ENCODE results near the gene SKI. TPM values are rescaled to one million over a fixed set of nuclear protein-coding genes. Genes with fewer than 3 reads are reported as not detected.

The SKI gene
- total RNA-seq, 2 donors from 2014 or later: 104 to 111 TPM

DNA sequence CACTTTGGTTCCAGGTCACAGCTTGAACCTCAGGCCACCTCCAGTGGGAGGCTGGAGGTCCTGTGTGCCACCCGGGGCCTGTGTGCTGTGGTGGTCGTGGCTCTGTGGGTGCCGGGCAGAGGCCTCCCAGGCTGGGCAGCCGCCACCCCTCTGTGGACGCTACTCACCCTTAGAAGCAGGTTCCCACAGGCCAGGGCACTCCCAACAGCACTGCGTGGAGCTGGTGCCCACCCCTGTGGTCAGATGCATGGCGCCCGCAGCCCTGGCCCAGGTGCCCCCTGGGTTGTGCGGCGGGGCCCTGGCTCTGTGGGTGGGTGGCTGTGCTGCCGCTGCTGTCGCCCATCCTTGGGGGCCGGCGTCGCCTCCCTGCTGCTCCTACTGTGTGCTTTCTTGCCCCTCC, 39.7 kb downstream of the SKI start:
- intact Hi-C loops (cut with DNase I): no loop called here
- no peak for DNase-seq (ENCODE audit: low spot score)

DNA sequence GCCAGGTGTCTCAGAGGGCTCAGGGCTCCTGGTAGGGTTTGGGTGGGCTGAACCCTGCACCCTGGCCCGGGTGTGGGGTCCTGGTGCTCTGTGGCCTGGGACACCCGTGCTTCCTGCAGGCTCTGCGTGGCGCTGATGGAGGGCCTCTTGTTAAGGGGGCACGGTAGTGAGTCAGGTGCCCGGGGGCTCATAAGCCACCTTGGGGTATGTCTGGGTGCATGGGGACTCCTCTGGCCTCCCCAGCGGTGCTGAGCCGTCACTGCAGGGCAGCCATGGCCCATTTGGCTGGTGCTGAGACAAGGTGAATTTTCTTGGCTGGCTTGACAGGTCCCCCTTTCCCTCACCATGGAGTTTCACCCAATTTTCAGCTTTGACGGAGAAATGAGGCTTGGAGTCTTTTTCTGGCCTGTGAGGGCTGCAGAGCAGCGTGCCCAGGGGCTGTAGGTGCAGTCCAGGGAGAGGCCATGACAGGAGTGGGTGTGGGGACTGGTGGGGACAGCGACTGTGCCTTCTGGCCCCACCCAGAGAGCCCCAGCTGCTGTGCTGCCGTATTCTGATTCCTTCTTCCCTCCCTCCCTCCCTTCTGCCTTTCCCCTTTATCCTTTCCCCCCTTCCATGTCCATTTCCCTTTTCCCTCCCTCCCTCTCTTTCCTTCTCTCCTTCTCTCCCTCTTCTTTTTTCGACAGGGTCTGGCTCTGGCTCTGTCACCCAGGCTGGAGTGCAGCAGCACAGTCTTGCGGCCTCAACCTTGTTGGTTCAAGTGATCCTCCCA, 40.4 kb downstream of the SKI start:
- intact Hi-C loops (cut with DNase I): no loop called here
- DNase-seq (ENCODE audit: low spot score): no peak

DNA sequence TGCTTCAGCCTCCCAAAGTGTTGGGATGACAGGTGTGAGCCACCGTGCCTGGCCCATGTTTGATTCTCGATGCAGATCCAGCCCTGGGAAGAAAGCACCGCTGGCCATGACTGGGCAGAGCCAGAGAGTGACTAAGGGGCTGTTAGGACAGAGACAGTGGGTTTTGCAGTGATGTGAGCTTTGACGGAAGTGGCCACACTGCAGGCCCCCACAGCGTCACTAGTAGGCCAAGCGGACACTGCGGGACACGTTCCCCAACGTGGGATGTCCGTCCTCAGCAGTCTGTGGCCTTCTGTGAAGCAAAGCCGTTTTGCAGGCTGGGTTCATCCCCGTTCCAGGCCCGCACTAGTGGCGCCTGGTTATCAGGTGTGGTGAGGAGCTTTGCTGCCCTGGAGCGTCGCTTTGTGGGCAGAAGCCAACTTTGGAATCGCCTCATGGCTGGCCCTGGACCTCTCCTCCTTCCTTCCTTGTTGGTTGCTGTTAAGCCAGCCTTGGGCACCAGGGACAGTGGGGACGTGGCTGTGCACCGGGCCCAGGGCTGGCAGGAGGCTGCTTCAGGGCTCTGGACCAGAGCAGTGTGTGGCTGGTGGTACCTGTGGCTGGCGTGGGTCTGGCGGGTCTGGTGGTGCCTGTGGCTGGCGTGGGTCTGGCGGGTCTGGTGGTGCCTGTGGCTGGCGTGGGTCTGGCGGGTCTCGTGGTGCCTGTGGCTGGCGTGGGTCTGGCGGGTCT, 41.2 kb downstream of the SKI start:
- no peak for DNase-seq (ENCODE audit: low spot score)
- intact Hi-C loops (cut with DNase I): no loop called here

DNA sequence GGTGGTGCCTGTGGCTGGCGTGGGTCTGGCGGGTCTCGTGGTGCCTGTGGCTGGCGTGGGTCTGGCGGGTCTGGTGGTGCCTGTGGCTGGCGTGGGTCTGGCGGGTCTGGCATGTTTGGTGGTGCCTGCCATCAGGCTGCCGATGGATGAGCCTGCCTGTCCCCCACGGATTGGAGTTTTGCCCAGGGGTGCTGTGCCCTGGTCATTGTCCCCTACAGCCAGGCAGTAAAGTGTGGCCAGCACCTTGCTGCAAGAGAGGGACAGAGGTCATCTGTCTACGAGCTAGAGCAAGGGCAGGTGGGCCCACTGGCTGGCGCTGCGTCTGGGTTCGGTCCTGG, 41.8 kb downstream of the SKI start:
- intact Hi-C loops (cut with DNase I): loop anchor here in 1 of 2 donors (5.0 kb wide), 1 partner anchor 33 kb away; no protein-coding TSS in a partner anchor

DNA sequence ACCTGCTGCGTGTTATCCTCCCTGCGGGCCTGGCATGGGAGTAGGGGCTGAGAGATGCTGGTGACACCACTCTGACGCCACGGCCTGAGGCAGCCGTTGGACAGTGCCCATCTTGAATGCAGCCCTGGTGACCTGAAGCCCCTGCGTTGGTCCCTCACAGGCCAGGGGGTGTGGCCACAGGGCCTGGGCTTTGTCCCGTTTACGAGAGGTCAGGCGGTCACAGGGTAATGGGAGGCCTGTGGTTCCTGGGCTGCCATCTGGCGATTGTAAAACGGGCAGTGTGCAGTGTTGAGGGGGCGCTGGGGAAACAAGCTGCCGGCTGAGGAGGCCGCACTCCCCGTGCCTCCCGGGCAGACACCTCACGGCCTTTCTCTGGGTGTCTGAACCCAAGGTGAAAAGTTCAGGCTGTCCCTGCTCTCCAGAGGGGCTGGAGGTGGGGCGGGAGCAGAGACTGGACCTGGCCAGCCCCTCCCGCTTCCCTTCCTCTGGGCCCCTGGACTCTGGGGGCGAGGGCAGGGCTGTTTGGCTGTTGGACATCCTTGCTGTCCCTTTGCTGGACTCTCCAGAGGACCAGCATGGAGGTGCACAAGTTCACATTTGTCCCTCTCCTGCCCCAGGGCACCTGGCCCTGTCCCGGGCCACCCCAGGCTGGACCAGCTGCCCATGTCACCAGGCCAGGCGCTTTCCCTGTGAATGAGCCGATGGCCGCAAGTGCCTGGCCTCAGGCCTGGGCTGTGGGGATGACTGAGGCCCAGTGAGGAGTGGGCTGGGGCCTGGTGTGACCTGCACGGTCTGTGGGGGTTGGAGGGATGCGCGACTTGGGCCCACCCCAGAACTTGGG, 42.4 kb downstream of the SKI start:
- no peak for DNase-seq (ENCODE audit: low spot score)
- intact Hi-C loops (cut with DNase I): loop anchor here in 1 of 2 donors (5.0 kb wide), 1 partner anchor 33 kb away; no protein-coding TSS in a partner anchor

More for the DNA sequence above, 41.8 kb downstream of the SKI start:
- DNase-seq (ENCODE audit: low spot score): no peak

DNA sequence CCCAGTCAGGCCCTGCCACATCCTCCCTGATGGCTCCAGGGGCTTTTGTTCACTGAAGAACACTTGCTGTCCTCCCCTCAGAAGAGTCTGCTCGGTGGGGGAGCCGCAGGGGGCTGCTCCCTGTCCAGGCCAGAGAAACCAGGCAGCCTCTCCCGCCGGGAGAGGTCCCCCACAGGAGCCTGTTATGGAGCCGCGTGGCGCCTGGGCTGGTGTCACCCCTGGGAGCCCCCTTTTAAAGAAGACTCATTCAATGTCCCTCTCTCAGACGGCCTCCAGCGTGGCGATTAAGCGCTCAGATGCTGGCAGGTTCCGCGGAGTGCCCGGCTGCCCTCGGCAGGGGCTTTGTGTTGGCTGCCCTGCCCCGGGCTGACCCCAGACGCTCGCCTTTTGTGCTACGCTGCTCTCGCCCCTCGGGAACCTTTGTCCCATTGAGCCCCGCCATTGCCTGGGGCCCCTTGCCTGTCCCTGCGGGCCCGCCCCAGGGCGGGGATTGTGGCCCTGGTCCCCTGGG, 43.1 kb downstream of the SKI start:
- DNase-seq (ENCODE audit: low spot score): no peak
- intact Hi-C loops (cut with DNase I): loop anchor here in 1 of 2 donors (5.0 kb wide), 1 partner anchor 34 kb away; no protein-coding TSS in a partner anchor

DNA sequence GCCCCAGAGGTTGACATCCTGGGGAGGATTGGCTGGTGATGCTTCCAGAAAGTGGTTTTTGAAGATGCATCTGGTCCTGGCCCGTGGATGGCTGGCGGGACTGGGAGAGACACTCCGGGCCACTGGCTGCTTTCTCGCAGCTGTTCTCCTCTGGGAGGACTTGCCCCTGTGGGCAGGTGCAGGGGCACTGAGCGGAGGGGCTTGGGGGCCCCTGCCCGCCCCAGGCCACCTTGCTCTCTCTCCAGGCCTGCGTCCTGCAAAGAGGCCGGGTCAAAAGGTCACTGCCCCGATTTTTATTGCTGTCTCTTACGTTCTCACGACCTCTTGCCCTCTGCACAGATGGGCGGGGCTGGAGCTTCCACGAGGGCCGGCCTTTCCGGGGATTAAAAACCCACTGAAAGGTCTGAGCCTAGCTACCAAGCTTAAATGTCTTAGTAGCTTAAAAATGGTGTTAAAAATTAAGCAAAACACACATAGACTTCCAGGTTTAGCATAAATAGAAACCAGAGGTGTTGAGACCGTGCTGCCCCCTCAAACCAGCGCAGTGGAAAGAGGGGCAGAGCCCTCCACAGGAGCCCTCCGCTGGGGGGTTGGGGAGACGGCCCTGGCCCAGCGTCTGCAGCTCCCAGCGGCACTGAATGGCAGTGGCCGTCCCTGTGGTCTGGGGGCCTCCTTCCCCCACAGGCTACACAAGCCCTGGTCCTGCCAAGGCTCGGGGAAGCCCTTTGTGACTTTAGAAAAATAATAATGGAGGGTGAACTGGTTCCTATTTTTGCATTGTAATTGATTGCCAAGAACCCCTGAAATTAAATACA, 43.9 kb downstream of the SKI start:
- intact Hi-C loops (cut with DNase I): loop anchor here in 1 of 2 donors (5.0 kb wide), 1 partner anchor 35 kb away; no protein-coding TSS in a partner anchor
- DNase-seq (ENCODE audit: low spot score): no peak

DNA sequence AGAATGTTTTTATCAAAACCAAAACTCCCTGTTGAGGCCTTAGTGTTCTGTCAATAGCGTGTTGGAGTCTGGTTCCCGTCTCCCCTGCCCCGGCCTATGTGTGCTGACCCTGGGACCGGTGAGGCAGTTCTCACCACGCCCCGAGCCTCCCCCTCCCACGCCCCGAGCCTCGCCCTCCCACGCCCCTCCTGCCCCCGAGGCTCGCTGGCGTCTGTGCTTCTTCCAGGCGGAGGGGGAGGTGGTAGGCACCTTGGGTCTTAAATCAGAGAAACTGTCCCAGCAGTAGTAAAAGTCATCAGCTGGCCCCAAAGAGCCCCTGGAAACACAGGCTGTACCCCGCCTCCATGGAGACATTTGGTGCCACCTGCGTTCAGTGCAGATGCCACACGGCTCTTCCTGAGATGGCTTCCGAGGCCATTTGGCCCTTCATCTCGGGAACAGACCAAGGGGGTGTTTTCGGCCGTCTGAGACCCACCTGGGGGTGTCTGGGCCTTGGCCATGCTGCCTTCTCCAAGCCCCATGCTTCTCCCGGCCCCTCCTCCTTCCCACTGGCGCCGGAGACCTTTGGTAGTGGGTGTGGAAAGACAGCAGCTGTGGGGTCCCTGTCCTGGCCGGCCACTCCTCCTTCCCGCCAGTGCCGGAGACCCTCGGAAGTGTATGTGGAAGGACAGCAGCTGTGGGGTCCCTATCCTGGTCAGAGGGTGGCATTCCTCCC, 44.7 kb downstream of the SKI start:
- intact Hi-C loops (cut with DNase I): loop anchor here in 1 of 2 donors (5.0 kb wide), 1 partner anchor 36 kb away; no protein-coding TSS in a partner anchor

DNA sequence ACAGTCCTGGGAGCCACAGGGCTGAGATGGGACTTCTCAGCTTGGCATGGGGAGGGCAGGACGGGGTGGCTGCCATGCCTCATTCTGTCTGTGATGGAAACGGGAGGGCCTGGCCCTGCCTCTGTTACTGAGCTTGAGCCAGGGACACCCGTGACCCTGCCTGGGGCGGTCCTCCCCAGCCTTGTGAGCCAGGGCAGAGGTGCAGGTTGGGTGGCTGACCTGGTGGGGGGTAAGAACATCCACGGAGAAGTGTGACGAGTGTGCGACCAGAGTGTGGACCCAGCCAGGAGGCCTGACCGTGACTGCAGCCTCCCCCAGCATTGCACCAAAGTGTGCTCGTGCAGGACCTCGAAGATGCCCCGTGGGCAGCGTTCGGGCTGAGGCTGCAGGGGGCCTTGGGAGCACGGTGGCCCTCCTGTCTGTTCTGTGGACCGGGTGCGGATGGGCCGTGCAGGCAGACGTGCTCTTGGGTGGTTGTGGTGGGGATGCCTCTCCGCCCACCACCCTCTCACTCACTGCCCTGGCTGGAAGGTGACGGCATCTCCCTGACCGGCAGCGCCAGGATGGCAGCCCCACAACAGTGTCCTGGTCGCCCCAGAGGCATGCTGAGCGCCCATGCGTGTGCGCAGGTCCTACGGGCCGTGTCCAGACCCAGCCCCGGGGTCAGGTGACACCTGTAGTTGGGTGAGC, 45.4 kb downstream of the SKI start:
- no peak for DNase-seq (ENCODE audit: low spot score)
- intact Hi-C loops (cut with DNase I): loop anchor here in 1 of 2 donors (5.0 kb wide), 1 partner anchor 36 kb away; no protein-coding TSS in a partner anchor

More for the DNA sequence above, 44.7 kb downstream of the SKI start:
- no peak for DNase-seq (ENCODE audit: low spot score)

DNA sequence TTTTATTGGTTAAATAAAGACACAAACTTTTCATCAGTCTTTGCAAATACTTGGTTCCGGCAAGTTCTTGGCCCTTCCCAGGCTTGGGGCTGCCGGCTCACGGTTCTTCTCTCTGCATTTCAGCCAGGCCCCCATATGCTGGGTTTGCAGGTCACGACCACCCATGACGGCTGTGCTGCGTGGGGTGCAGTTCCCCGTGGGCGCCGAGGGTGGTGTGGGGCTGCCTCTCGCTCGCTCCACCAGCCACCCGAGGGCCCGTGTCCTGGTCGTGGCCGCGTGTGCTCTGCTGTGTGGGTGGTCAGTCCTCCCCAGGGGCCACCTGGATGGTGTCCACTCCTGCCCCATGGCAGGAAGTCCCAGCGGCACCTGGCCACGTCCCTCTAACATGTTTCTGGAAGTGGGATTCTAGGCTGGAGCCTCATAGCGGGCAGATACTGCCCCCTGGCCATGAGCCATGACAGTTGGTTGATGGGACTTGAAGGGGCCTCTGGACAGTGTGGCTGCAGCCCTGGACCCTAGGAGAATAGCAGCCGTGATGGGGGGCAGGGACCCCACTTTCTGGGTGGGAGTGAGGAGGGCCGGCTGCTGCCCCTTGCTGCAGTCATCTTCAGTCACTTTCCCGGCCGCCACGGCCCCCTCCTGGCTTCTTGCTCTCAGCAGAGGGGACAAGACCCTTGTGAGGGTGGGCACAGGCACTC, 46.3 kb downstream of the SKI start:
- DNase-seq (ENCODE audit: low spot score): no peak
- intact Hi-C loops (cut with DNase I): loop anchor here in 1 of 2 donors (5.0 kb wide), 1 partner anchor 37 kb away; no protein-coding TSS in a partner anchor

DNA sequence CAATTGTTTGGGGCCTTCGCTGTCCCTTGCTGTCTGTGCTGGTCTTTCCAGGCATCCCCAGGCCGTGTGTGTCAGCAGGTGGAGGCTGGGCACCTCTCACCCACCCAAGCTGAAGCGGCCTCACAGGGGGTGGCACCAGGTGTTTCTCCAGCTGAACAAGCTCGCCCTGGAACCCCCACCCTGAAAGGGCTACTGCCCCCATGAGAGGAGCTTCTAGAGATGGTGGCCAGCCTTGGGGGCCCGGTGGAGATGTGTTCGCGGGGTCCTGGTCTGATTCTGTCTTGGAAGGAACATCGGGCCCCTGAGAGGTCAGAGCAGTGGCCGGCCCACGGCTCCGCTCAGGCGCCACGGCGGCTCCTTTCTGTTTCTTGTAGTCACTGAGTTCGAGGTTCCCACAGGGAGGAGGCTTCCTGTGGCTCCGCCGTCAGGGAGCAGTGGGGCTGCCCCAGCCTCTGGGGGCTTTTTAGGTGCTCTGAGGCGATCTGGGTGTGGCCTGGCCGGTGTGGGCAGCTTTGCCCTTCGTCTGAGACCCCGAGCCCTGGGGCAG, 46.9 kb downstream of the SKI start:
- DNase-seq (ENCODE audit: low spot score): no peak
- intact Hi-C loops (cut with DNase I): loop anchor here (5.0 kb wide), 2 partner anchors 38 to 42 kb away; no protein-coding TSS in a partner anchor

DNA sequence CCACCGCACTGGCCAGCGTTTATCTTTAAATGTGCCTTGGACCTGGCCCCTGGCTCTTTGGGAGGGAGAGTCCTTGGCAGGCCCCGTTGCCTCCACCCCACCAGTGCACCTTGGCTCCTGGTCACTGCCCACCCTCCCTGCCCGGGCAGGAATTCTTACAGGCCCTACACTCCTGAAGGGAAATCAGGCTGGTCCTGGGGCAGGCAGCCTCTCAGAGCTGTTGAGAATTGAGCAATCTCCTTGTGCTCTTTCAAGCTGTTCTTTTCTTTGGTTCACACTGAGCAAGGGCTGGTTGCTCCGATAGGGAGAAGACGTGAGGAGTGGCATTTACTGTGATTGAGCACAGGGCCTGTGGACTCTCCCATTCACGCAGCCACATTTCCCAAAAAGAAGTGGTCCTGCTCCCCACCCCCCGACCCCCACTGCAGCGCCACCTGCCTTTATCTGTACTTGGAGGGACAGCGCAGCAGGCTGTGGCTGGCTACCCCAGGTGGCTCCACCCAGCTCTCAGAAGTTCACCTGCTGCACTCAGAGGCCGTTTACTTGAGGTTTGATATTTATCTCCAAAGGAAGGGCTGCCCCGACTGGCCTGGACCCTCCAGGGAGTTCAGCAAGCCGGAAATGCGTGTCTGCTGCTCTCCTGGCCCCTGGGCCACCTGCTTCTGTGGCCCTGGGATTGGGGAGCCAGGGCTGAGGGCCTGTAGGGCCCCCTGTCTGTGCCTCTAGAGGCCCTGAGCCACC, 47.8 kb downstream of the SKI start:
- DNase-seq (ENCODE audit: low spot score): no peak
- intact Hi-C loops (cut with DNase I): loop anchor here in 1 of 2 donors (5.0 kb wide), 1 partner anchor 41 kb away; no protein-coding TSS in a partner anchor

DNA sequence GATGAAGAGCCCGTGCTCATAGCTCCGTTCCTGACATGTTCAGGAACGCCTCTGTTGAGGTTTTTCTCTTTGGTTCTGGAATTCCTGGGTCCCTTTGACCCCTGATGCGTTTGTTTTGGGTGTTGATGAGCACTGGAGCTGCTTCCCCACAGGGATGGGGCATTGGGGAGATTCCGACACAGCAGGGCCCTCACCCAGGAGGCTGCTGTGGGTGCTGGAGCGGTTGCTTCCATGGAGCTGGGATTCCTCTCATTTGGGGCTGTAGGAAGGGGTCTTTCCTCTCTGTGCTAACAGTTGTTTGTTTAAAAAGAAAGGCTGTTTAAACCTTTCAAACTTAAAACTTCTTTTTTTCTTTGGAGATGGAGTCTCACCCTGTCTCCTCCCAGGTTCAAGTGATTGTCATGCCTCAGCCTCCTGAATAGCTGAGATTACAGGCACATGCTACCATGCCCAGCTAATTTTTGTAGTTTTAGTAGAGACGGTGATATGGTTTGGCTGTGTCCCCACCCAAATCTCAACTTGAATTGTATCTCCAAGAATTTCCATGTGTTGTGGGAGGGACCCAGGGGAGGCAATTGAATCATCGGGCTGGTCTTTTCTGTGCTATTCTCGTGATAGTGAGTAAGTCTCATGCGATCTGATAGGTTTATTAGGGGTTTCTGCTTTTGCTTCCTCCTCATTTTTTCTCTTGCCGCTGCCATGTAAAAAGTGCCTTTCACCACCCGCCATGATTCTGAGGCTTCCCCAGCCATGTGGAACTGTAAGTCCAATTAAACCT, 48.9 kb downstream of the SKI start:
- intact Hi-C loops (cut with DNase I): loop anchor here in 1 of 2 donors (5.0 kb wide), 1 partner anchor 40 kb away; no protein-coding TSS in a partner anchor
- DNase-seq (ENCODE audit: low spot score): no peak

DNA sequence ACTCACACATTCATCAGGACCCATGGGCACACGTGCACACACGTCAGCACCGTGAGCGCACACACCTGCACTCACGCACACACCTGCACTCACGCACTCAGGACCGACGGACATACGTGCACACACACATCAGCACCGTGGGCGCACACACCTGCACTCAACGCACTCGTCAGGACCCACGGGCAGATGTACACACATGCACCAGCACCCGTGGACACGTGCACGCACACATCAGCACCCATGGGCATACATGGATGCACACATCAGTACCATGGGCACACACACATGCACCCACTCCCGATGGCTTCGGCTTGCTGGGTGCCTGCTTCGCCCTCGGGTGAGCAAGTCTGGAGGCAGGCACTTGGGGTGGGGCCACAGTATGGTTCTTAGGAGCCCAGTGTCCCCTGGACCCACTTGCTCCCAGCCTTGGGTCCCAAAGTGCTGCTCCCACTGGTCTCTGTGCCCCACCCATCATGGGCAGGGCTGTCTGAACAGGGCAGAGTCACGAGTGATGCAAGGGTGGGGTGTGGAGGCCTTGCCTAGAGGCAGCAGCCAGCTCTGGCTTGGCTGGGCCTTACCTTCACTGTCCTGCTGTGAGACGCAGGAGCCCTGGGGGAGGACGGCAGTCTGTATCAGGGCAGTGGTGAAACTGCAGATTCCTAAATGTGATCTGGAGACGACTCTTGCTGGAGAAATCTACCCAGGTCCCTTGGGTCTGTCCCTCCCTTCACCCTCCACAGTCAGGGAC, 49.8 kb downstream of the SKI start:
- intact Hi-C loops (cut with DNase I): loop anchor here in 1 of 2 donors (5.0 kb wide), 1 partner anchor 39 kb away; no protein-coding TSS in a partner anchor
- DNase-seq (ENCODE audit: low spot score): no peak

All from posterior vena cava (tissue), 2 donors.